Type B pancreatic cell (in vitro differentiated cells): ENCODE data around the gene ALG2. TPM values are rescaled to one million over a fixed set of nuclear protein-coding genes. Genes with fewer than 3 reads are reported as not detected.

ENCODE experiments used
- DNase-seq: peaks from one replicate; pipeline ENCODE4 v3.0.0; 2021; ENCODE audit warnings: mixed read lengths; ENCODE audit not compliant: unreplicated experiment; ENCODE audit errors: extremely low spot score
- H3K27ac Mint-ChIP-seq: 2 replicates; pipeline ENCODE4 v1.8.0; 2021; ENCODE audit warnings: mild to moderate bottlenecking, mixed read lengths
- H3K27me3 Mint-ChIP-seq: 2 replicates; pipeline ENCODE4 v1.8.0; 2021; ENCODE audit warnings: mixed read lengths
- H3K36me3 Mint-ChIP-seq: 2 replicates; pipeline ENCODE4 v1.8.0; 2021; ENCODE audit warnings: mixed read lengths
- H3K4me1 Mint-ChIP-seq: one replicate; pipeline ENCODE4 v1.8.0; 2021; ENCODE audit warnings: mixed read lengths; ENCODE audit not compliant: unreplicated experiment
- H3K4me3 Mint-ChIP-seq: 2 replicates; pipeline ENCODE4 v1.8.0; 2021; ENCODE audit warnings: mild to moderate bottlenecking, mixed read lengths
- H3K9me3 Mint-ChIP-seq: 2 replicates; pipeline ENCODE4 v1.8.0; 2021; ENCODE audit warnings: mixed read lengths
- total RNA-seq: library from RNA; stranded (reverse); gene quantifications from 2 replicates; pipeline ENCODE4 v1.2.1, GENCODE V29; 2021; ENCODE audit warnings: low replicate concordance
- TF ChIP-seq, protein P1 (sequence below): fragments of 200-600 bp; sonication (generic); conservative IDR thresholded peaks from 2 replicates; pipeline ENCODE4 v1.5.0; 2021; ENCODE audit warnings: antibody characterized with exemption, mild to moderate bottlenecking

ALG2 gene
- total RNA-seq, 1 donor from 2014 or later: 35.3 TPM

- TF ChIP-seq, protein P1, sequence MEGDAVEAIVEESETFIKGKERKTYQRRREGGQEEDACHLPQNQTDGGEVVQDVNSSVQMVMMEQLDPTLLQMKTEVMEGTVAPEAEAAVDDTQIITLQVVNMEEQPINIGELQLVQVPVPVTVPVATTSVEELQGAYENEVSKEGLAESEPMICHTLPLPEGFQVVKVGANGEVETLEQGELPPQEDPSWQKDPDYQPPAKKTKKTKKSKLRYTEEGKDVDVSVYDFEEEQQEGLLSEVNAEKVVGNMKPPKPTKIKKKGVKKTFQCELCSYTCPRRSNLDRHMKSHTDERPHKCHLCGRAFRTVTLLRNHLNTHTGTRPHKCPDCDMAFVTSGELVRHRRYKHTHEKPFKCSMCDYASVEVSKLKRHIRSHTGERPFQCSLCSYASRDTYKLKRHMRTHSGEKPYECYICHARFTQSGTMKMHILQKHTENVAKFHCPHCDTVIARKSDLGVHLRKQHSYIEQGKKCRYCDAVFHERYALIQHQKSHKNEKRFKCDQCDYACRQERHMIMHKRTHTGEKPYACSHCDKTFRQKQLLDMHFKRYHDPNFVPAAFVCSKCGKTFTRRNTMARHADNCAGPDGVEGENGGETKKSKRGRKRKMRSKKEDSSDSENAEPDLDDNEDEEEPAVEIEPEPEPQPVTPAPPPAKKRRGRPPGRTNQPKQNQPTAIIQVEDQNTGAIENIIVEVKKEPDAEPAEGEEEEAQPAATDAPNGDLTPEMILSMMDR: no peak
- Mint-ChIP-seq H3K4me1 (peaks cover 19% of the 10 kb centered on the region), H3K4me3 (no peak overlapping the region), H3K36me3 (no peaks in the 10 kb centered on the region), H3K27me3 (peaks cover 32% of the 10 kb centered on the region), H3K9me3 (no peaks in the 10 kb centered on the region), H3K27ac (no peak overlapping the region)
- DNase-seq: no peak
These were observed 40.5 kb downstream of the ALG2 start for GRCh38 chr9:99181206-99181605.

- peaks cover 32% of the 10 kb centered on the region for H3K27me3 Mint-ChIP-seq
- peaks cover 19% of the 10 kb centered on the region for H3K4me1 Mint-ChIP-seq
These were observed 41.1 kb downstream of the ALG2 start for GRCh38 chr9:99180662-99181061.

DNA sequence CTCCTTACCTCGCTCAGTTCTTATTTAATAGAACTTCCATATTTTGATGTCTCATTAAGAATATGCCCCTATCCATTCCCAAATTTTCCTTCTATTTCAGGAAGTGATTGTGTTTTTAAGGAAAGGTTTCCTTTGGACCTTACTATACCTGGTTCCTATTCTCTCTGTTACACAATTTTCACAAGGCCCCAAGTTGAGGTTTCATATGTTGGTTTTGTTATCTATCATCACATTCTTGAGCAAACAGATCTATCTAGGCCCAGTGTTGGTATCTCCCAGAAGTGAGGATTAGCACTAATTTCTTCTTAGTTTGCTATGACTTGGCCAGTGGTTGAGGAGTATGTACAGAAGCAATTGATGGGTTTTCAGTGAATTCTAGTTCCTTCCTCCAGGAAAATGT, 41.5 kb downstream of the ALG2 start:
- Mint-ChIP-seq H3K36me3 (no peaks in the 10 kb centered on the region), H3K27me3 (peaks cover 35% of the 10 kb centered on the region), H3K4me1 (peaks cover 19% of the 10 kb centered on the region), H3K4me3 (no peak overlapping the region), H3K27ac (no peak overlapping the region), H3K9me3 (no peaks in the 10 kb centered on the region)
- TF ChIP-seq, protein P1: no peak
- DNase-seq: no peak

More at GRCh38 chr9:99180662-99181061, 41.1 kb downstream of the ALG2 start:
- no peak overlapping the region for H3K27ac Mint-ChIP-seq
- TF ChIP-seq, protein P1: no peak
- no peak overlapping the region for H3K4me3 Mint-ChIP-seq
- H3K9me3 Mint-ChIP-seq: no peaks in the 10 kb centered on the region
- no peak for DNase-seq
- no peaks in the 10 kb centered on the region for H3K36me3 Mint-ChIP-seq

GRCh38 chr9:99178912-99179872, 42.5 kb downstream of the ALG2 start:
- no peak overlapping the region for H3K4me3 Mint-ChIP-seq
- no peaks in the 10 kb centered on the region for H3K9me3 Mint-ChIP-seq
- DNase-seq: no peak
- no peak overlapping the region for H3K27ac Mint-ChIP-seq
- TF ChIP-seq, protein P1: no peak
- no peaks in the 10 kb centered on the region for H3K36me3 Mint-ChIP-seq
- peaks cover 17% of the 10 kb centered on the region for H3K4me1 Mint-ChIP-seq
- peaks cover 30% of the 10 kb centered on the region for H3K27me3 Mint-ChIP-seq

DNA sequence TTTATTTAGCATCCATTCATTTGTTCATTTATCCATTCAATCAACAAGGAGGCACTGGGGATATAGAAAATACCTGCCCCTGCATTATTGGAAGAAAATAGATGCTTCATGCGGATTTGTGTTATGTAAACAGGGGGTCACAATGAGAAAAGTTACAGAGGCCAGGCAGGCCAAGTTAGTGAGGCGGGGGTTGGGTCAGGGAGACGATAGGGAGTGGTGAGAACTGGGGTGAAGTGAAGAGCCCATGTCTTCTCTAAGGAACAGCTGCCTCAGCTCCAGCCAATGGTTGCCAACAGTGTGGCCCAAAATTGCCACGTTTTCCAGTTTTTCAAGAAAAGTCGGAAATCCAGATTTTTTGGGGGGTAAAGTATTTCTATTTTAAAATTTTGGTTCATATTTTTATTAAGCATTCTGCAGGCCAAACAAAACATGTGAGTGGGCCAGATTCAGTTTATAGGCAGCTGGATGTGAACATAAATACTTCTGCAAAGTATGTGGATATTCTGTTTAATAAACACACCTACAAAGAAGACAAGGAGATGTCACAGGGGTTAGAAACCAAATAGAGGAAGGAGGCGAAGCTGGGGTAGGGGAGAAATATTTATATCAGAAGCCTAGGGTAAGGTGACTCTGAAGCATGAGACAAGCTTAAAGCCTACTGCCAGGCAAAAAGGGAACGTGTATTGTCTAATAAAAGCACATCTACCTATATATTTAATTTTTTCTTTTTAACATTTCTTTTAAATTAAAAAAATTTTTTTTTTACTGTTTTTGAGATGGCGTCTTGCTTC, 44.0 kb downstream of the ALG2 start:
- Mint-ChIP-seq H3K4me1 (peaks cover 27% of the 10 kb centered on the region), H3K27me3 (peaks cover 31% of the 10 kb centered on the region), H3K4me3 (no peak overlapping the region), H3K27ac (no peak overlapping the region), H3K9me3 (no peaks in the 10 kb centered on the region), H3K36me3 (no peaks in the 10 kb centered on the region)
- TF ChIP-seq, protein P1: no peak
- no peak for DNase-seq
